ENCODE data around the gene C5orf22. TPM values are rescaled to one million over a fixed set of nuclear protein-coding genes. Genes with fewer than 3 reads are reported as not detected.
"Not testable (repeated sequence)": the region's sequence is repeated elsewhere in the genome, so short reads cannot be mapped to it uniquely, and the experiment has no call there.

Gene C5orf22
- polyA plus RNA-seq, 3 donors: 6.3 to 9.8 (median 7.3) TPM

GRCh38 chr5:31537851-31538250, 5.8 kb downstream of the C5orf22 start:
- H3K27ac ChIP-seq (ENCODE audit: low read depth, low read length): no peak overlapping the region
- WGBS, 3 donors: 73 to 80% (median 73%) methylated on average over 4 of the region's 4 CpGs

DNA sequence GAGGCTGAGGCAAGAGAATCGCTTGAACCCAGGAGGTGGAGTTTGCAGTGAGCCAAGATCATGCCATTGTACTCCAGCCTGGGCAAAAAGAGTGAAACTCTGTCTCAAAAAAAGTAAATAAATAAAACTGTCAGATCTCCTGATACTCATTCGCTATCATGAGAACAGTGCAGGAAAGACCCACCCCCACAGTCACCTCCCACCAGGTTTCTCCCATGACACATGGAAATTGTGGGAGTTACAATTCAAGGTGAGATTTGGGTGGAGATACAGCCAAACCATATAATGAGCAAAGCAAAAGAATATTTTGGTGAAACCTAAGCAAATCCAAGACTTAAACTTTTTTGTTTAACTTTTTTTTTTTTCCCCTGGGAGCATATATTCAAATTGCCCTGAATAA, 17.0 kb downstream of the C5orf22 start:
- 94 to 99% (median 96%) methylated on average over 2 of the region's 2 CpGs for WGBS, 3 donors
- not testable (repeated sequence) for H3K27ac ChIP-seq (ENCODE audit: low read depth, low read length)

DNA sequence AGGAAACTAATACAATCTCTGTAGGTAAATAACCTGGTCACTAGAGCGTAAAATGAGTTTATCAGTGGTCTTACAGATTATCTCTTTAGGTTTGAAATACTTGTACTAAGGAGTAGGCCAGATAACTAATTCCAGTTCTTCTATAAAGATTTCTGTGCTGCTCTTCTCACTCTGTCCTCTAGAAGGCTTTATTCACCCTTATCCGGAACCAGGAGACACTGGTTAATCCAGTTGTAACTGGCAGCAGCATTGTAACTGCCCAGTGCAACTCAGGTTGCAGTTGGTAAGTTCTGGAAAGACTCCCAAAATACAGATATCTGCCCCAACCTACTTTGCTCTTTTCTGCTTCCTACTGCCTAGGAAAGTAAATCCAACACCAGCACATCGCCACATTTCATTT, 19.8 kb downstream of the C5orf22 start:
- H3K27ac ChIP-seq (ENCODE audit: low read depth, low read length): no peak overlapping the region
- 97 to 98% (median 98%) methylated on average over 3 of the region's 3 CpGs for WGBS, 3 donors

DNA sequence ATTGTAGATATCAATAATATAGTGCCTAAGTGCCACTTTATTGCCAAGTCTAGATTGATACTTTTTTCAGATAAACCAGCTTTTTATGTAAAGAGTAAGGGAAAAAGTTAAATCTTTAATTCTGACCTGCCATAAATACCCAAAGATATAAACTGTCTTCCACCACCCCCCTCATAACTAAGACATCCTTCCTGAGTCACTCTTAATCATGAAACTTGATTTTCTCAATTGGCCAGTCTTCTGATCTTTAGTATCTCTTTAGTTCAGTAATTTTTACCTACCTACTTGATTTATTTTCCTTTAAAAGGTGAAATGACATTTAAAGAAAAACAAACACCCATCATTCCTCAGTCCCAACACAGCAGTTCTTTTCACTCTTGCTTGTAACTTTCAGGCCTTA, 21.8 kb downstream of the C5orf22 start:
- no peak overlapping the region for H3K27ac ChIP-seq (ENCODE audit: low read depth, low read length)

GRCh38 chr5:31554552-31554951, 22.5 kb downstream of the C5orf22 start:
- no peak overlapping the region for H3K27ac ChIP-seq (ENCODE audit: low read depth, low read length)
- WGBS, 3 donors: 98 to 100% (median 98%) methylated on average over 1 of the region's 1 CpG

- H3K27ac ChIP-seq (ENCODE audit: low read depth, low read length): no peak overlapping the region
- 70 to 83% (median 82%) methylated on average over 3 of the region's 3 CpGs for WGBS, 3 donors
Observed at GRCh38 chr5:31556461-31556860, 24.4 kb downstream of the C5orf22 start.

GRCh38 chr5:31559942-31560341, 27.8 kb downstream of the C5orf22 start:
- H3K27ac ChIP-seq (ENCODE audit: low read depth, low read length): no peak overlapping the region
- 93 to 97% (median 93%) methylated on average over 3 of the region's 3 CpGs for WGBS, 3 donors

GRCh38 chr5:31561946-31562345, 29.8 kb downstream of the C5orf22 start:
- H3K27ac ChIP-seq (ENCODE audit: low read depth, low read length): no peak overlapping the region
- 61 to 71% (median 68%) methylated on average over 1 of the region's 1 CpG for WGBS, 3 donors

DNA sequence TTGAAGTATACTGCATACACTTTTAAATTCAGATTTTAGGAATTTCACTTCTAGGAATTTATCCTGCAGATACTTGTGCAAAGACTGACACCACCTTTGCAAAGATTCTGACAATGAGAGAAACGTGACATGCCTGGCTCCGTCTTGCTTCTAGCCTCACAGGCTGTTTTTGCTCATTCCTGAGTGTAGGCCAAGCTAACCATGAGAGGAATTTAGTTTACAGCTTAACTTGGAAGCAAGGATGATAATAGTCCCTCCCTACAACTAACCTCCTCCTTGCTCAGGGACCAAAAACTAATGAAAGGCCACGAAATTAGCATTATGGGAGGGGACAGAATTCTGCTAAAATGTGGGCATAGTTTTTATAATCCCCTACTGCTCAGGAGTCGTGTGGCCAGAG, 31.1 kb downstream of the C5orf22 start:
- H3K27ac ChIP-seq (ENCODE audit: low read depth, low read length): no peak overlapping the region
- 50 to 70% (median 65%) methylated on average over 4 of the region's 4 CpGs for WGBS, 3 donors

GRCh38 chr5:31566362-31566761, 34.3 kb downstream of the C5orf22 start:
- H3K27ac ChIP-seq (ENCODE audit: low read depth, low read length): not testable (repeated sequence)
- 61 to 90% (median 78%) methylated on average over 3 of the region's 3 CpGs for WGBS, 3 donors

- H3K27ac ChIP-seq (ENCODE audit: low read depth, low read length): no peak overlapping the region
- WGBS, 3 donors: 93 to 100% (median 97%) methylated on average over 1 of the region's 1 CpG
Observed at GRCh38 chr5:31568302-31568835, 36.3 kb downstream of the C5orf22 start.

GRCh38 chr5:31569068-31569467, 37.0 kb downstream of the C5orf22 start:
- no peak overlapping the region for H3K27ac ChIP-seq (ENCODE audit: low read depth, low read length)

- WGBS, 3 donors: 90 to 94% (median 93%) methylated on average over 10 of the region's 10 CpGs
- no peak overlapping the region for H3K27ac ChIP-seq (ENCODE audit: low read depth, low read length)
Observed at GRCh38 chr5:31573494-31574142, 41.5 kb downstream of the C5orf22 start.

GRCh38 chr5:31574772-31575171, 42.7 kb downstream of the C5orf22 start:
- 65 to 80% (median 78%) methylated on average over 4 of the region's 4 CpGs for WGBS, 3 donors

GRCh38 chr5:31577438-31577837, 45.3 kb downstream of the C5orf22 start:
- 68 to 81% (median 77%) methylated on average over 3 of the region's 3 CpGs for WGBS, 3 donors
- no peak overlapping the region for H3K27ac ChIP-seq (ENCODE audit: low read depth, low read length)

More at GRCh38 chr5:31574772-31575171, 42.7 kb downstream of the C5orf22 start:
- no peak overlapping the region for H3K27ac ChIP-seq (ENCODE audit: low read depth, low read length)

DNA sequence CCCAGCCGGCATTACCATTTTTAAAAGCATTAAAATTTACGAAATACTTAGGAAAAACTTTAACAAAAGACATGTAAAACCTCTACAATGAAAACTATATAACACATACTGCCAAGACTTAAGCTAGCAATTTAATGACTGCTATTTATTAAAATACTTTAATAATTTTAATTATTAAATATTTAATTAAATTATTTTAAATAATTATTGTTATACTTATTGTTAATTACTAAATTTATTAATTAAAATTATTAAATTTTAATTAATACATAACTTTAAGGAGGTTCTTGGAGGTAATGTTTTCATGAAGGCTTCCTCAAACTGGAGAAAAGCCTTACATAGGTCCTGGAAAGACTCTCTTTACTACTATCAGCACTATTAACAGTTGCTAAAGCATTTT, 47.5 kb downstream of the C5orf22 start:
- 86 to 95% (median 93%) methylated on average over 2 of the region's 2 CpGs for WGBS, 3 donors

GRCh38 chr5:31581498-31582099, 49.5 kb downstream of the C5orf22 start:
- H3K27ac ChIP-seq (ENCODE audit: low read depth, low read length): no peak overlapping the region
- WGBS, 3 donors: 25 to 34% (median 32%) methylated on average over 3 of the region's 3 CpGs

More for the DNA sequence above, 47.5 kb downstream of the C5orf22 start:
- no peak overlapping the region for H3K27ac ChIP-seq (ENCODE audit: low read depth, low read length)

- 83 to 87% (median 86%) methylated on average over 2 of the region's 2 CpGs for WGBS, 3 donors
Observed at GRCh38 chr5:31583129-31583528, 51.0 kb downstream of the C5orf22 start.

GRCh38 chr5:31585166-31585894, 53.2 kb downstream of the C5orf22 start:
- WGBS, 3 donors: 78 to 94% (median 89%) methylated on average over 3 of the region's 3 CpGs
- no peak overlapping the region for H3K27ac ChIP-seq (ENCODE audit: low read depth, low read length)

More at GRCh38 chr5:31583129-31583528, 51.0 kb downstream of the C5orf22 start:
- H3K27ac ChIP-seq (ENCODE audit: low read depth, low read length): no peak overlapping the region
